Stimulated activated CD8-positive, alpha-beta memory T cell treated with anti-CD3 and anti-CD28 coated beads, Interleukin-4, amount 100 ng/mL, for 24 hours (primary cell): ENCODE results near the gene TACC3.

ENCODE experiments used
- DNase-seq: peaks from one replicate; pipeline ENCODE4 v3.0.0-alpha.2; 2020; ENCODE audit warnings: low read depth

Gene TACC3

GRCh38 chr4:1793940-1794808, 72.9 kb downstream of the TACC3 start:
- DNase-seq = no peak
